ENCODE data around the gene TMEM44.

Gene TMEM44
- 3.5 to 5.1 reads per million in 2 donors for total RNA-seq

- DNase-seq: peak; percentile 45
These were observed at the start of gene TMEM44 for GRCh38 chr3:194633349-194634004. Gene TMEM44 (minus strand): TSS chr3:194633419. CDS start chr3:194633215, 204 bp downstream.

GRCh38 chr3:194682694-194683310, 49.6 kb upstream of the TMEM44 start:
- no peak for DNase-seq

DNA sequence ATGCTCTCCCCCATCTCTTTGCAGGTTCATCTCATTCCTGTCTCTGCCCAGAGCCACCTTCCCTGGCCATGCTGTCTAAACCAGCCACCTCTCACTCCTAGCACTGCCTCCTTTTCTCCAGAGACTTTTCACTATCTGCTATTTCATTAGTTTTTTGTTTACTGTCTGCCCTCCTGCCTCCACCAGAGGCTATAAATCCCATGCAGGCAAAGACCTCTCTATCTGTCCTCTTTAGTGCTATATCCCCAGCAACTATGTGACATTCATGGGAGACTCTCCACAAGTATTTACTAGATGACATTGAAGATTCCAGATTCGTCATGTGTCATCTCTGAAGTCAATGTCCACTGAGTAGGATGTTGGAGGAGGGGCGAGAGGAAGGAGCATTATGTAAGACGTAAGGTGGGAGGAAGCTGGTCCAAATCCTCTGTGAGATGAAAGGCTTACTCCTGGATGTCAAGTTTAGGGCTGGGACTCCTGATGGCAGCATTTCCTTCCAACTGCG, 49.0 kb upstream of the TMEM44 start:
- no peak for DNase-seq

- no peak for DNase-seq
These were observed 47.8 kb upstream of the TMEM44 start for GRCh38 chr3:194680888-194681615.

DNA sequence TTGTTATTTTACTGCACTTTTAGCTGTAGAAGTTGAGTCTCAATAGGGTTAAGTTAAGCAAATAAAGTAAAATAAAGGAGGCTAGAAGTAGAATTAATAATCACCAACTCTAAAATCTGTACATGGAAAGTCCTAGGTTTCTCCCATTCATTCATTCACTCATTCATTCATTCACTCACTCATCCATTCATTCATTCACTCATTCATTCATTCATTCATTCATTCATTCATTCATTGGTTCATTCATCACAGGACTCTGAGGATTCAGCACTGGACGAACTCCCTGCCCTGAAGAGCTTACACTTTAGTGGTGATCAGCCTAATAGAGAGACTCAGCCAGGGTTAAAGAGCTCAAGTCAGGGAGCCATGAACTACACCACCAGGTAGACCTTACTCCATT, 43.3 kb upstream of the TMEM44 start:
- DNase-seq: no peak

DNA sequence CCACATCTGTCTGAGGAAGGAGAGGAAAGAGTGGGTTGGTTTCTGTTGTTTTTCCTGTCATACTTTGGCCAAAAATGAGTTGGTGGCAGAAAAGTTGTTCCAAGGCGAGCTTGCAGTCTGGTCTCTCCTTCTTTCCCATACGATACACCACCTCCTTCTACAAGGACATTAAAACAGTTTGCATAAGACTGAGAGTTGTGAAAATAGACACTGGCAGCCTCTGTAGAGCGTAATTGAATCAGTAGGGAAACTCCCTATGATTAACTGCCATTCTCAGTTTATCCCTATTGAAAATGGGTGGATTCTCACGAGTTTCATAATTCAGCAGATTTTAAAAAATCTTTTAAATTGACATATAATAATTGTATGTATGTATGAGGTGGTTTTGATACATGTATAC, 42.5 kb upstream of the TMEM44 start:
- DNase-seq: no peak

DNA sequence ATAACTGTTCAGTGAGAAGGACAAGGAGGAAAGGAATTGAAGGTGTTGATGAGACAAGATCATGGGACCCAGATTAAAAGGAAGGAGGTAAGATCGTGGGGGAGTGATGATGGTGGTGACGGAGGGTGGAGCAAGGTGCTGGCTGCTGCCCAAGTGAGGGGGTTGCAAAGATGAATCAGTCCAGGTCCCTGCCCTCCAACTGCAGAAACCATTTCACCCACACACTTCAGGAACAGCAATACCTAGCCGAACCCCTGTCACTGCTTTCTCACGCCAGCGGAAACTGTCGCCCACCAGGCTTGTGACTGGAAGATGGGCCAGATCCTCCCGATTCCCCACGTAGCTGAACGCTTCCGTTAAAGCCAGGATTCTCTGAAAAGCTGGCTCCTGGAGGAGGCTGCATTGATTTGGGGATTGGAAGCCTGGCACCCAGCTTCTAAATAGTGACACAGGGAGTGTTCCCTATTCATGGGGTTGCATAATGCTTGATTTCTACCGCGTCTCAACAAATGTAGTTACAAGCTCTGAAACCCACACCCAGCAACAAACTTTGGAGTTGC, 41.9 kb upstream of the TMEM44 start:
- no peak for DNase-seq

DNA sequence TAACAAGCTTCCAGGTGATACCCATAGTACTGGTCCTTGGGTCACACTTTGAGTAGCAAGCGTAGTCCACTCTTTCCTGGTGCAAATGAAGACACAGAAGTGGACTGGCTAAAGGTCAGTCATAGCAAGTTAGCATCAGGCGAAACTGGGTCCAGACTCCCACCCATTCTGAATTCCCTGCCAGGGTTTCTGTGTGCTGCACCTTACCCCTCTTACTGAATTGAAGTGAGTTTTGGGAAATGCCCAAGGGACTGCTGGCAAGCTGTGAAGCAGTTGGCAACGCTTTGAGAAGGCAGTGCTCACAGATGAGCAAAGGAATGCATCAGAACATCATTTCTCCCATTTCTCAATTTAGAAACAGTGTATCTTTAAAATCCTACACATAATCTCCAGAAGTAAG, 40.5 kb upstream of the TMEM44 start:
- DNase-seq: no peak

GRCh38 chr3:194672876-194673275, 39.7 kb upstream of the TMEM44 start:
- no peak for DNase-seq

GRCh38 chr3:194671900-194672808, 38.9 kb upstream of the TMEM44 start, which contains the start of gene LSG1:
Gene LSG1 (minus strand): TSS chr3:194672191. CDS start chr3:194672162, 29 bp downstream.
- peak; percentile 54 for DNase-seq

GRCh38 chr3:194671511-194671899, 38.3 kb upstream of the TMEM44 start:
- DNase-seq: no peak

DNA sequence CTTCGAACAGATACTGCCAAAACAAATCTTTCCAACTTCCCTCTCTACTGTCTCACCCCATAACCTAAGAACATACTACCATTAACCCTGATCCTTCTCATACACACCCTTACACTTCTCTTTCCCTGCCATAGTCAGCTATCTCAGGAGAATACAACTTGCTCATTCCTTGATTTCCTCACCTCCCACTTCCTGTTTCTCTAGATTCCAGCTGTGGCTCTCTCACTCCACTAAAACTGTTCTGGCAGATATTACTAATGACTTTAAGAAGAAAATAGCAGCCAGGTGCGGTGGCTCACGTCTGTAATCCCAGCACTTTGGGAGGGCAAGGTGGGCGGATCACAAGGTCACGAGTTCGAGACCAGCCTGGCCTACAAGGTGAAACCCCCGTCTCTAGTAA, 34.1 kb upstream of the TMEM44 start:
- no peak for DNase-seq

GRCh38 chr3:194664857-194665256, 31.6 kb upstream of the TMEM44 start:
- DNase-seq: no peak

GRCh38 chr3:194661946-194662345, 28.7 kb upstream of the TMEM44 start:
- no peak for DNase-seq

- no peak for DNase-seq
These were observed 28.2 kb upstream of the TMEM44 start for GRCh38 chr3:194661374-194661773.

- DNase-seq: no peak
These were observed 26.6 kb upstream of the TMEM44 start for GRCh38 chr3:194659778-194660177.

- no peak for DNase-seq
These were observed 25.4 kb upstream of the TMEM44 start for GRCh38 chr3:194658477-194659242.

- no peak for DNase-seq
These were observed 24.2 kb upstream of the TMEM44 start for GRCh38 chr3:194657439-194657838.

GRCh38 chr3:194654443-194654842, 21.2 kb upstream of the TMEM44 start:
- no peak for DNase-seq

DNA sequence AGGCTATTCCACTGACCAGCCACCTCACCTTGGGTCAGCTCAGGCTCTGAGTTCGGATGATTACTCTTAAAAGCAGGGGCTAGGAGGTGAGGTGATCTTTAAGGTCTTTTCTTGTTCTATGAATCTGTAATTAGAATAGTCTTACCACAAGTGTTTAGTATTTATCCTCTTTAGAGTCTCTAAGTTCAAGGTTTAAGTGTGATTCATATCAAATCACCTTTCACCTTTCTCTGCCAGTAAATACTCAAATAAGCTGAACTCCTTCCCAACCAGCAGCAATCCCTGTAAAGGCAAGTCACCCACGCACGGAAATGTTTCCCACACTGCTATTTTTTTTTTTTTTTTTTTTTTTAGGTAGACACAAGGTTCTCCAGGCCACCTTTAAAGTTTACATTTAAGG, 14.5 kb upstream of the TMEM44 start:
- DNase-seq: no peak

GRCh38 chr3:194642769-194643168, 9.6 kb upstream of the TMEM44 start:
- no peak for DNase-seq

GRCh38 chr3:194640829-194641228, 7.6 kb upstream of the TMEM44 start:
- DNase-seq: no peak

Data from activated gamma-delta T cell (primary cell).